Measurements from ENCODE around the gene DENND6A. TPM values are rescaled to one million over a fixed set of nuclear protein-coding genes. Genes with fewer than 3 reads are reported as not detected.

Gene DENND6A
- total RNA-seq, 1 donor from 2014 or later: 21.5 TPM

DNA sequence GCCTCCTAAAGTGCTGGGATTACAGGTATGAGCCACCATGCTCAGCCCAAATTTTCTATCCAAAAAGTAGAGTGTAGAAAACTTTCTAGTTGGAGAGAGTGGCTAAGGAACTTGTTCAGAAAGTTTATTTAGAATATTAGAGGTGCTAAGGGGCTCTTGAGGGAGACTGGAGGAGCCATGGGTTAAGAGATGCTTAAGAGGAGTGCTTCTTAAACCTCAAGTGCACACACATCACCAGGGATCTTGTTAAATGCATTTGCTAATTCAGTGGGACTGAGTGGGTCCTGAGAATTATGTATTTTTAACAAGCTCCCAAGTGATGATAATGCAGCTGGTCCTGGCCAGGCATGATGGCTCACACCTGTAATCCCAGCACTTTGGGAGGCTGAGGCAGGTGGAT lies 33.5 kb upstream of the DENND6A start:
- no peak overlapping the region for H3K27ac Mint-ChIP-seq
- ATAC-seq (ENCODE audit: low read depth) (no peak), DNase-seq (no peak)
- ChIA-PET POLR2A (no interaction called here), CTCF (no interaction called here)
- peaks cover 2% of the 10 kb centered on the region for H3K27me3 Mint-ChIP-seq
- TF ChIP-seq, protein P1, sequence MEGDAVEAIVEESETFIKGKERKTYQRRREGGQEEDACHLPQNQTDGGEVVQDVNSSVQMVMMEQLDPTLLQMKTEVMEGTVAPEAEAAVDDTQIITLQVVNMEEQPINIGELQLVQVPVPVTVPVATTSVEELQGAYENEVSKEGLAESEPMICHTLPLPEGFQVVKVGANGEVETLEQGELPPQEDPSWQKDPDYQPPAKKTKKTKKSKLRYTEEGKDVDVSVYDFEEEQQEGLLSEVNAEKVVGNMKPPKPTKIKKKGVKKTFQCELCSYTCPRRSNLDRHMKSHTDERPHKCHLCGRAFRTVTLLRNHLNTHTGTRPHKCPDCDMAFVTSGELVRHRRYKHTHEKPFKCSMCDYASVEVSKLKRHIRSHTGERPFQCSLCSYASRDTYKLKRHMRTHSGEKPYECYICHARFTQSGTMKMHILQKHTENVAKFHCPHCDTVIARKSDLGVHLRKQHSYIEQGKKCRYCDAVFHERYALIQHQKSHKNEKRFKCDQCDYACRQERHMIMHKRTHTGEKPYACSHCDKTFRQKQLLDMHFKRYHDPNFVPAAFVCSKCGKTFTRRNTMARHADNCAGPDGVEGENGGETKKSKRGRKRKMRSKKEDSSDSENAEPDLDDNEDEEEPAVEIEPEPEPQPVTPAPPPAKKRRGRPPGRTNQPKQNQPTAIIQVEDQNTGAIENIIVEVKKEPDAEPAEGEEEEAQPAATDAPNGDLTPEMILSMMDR (IDR thresholded peaks at IDR 0.05): no peak
- no peaks in the 10 kb centered on the region for H3K36me3 Mint-ChIP-seq (ENCODE audit: low read depth)
- H3K4me3 Mint-ChIP-seq: no peak overlapping the region
- intact Hi-C loops (cut with micrococcal nuclease): no loop called here
- H3K9me3 Mint-ChIP-seq: no peaks in the 10 kb centered on the region
- H3K4me1 Mint-ChIP-seq: no peaks in the 10 kb centered on the region

DNA sequence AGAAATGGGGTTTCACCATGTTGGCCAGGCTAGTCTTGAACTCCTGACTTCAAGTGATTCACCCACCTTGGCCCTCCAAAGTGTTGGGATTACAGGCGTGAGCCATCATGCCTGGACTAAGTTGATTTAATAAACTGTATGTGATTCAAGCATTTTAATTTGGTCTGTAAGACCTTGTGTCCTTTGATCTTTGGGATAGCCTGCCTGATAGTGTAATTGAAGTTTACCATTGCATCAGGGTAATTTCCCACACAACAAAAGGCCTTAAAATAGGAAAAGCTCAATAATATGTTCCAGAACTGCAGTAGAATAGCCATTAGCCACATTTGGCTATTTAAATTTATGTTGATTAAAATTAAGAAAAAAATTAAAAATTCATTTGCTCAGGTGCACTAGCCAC lies 25.2 kb upstream of the DENND6A start:
- CTCF ChIA-PET: no interaction called here
- Mint-ChIP-seq H3K4me1 (no peaks in the 10 kb centered on the region), H3K27ac (no peak overlapping the region), H3K9me3 (no peaks in the 10 kb centered on the region), H3K27me3 (peaks cover 2% of the 10 kb centered on the region), H3K36me3 (ENCODE audit: low read depth) (no peaks in the 10 kb centered on the region), H3K4me3 (no peak overlapping the region)
- no peak for DNase-seq
- TF ChIP-seq, protein P1 (IDR thresholded peaks at IDR 0.05): no peak
- ATAC-seq (ENCODE audit: low read depth): no peak
- intact Hi-C loops (cut with micrococcal nuclease): no loop called here
- POLR2A ChIA-PET: no interaction called here

DNA sequence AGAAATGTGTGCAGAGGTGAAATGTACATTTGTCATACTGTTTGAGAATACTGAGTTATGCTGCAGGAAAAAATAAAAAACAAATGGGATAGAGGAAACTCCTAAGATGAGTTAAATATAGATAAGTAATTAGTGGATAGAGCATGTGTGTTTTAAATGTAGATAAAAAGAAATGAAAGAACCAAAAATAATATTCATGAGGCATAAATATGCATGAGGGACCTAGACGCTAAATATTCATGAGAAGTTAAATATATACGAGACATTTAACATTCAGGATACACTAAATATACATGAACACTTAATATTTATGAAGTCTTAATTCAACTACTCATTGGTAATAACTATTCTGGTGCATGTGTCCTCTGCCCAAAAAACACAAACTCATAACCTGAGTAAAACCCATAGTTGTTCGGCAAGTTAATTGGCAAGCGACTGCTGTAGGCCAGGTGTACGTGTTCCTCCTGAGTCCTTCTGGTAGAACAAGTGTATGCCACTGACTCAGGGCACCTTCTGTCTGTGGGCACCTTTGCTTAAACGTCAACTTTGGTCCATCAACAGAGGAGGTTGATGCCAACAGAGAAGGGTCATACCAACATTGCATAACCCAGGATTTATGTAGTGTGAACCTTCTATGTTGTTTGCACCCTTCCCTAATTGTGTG lies 24.5 kb upstream of the DENND6A start:
- CTCF ChIA-PET: no interaction called here
- no peaks in the 10 kb centered on the region for H3K36me3 Mint-ChIP-seq (ENCODE audit: low read depth)

DNA sequence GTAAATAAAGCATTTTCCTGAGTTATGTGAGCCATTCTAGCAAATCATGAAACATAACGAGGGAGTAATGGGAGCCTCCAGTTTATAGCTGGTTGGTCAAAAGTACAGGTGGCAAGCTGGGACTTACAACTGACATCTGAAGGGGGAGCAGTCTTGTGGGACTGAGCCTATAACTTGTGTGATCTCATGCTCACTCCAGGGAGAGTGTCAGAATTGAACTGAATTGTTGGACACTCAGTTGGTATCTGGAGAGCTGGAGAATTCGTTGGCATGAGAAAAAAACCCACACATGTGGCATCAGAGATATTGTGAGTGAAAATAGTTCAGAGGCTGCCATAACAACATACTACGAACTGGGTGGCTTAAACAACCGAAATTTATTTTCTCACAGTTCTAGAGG lies 22.8 kb upstream of the DENND6A start:
- no peaks in the 10 kb centered on the region for H3K36me3 Mint-ChIP-seq (ENCODE audit: low read depth)
- H3K4me1 Mint-ChIP-seq: no peaks in the 10 kb centered on the region
- CTCF ChIA-PET: no interaction called here
- H3K27ac Mint-ChIP-seq: no peak overlapping the region
- intact Hi-C loops (cut with micrococcal nuclease): no loop called here
- no peak overlapping the region for H3K4me3 Mint-ChIP-seq
- TF ChIP-seq, protein P1 (IDR thresholded peaks at IDR 0.05): no peak
- H3K27me3 Mint-ChIP-seq: no peaks in the 10 kb centered on the region
- DNase-seq (no peak), ATAC-seq (ENCODE audit: low read depth) (no peak)
- POLR2A ChIA-PET: no interaction called here
- H3K9me3 Mint-ChIP-seq: no peaks in the 10 kb centered on the region

More for the DNA sequence above, 24.5 kb upstream of the DENND6A start:
- no peaks in the 10 kb centered on the region for H3K4me1 Mint-ChIP-seq
- peaks cover 2% of the 10 kb centered on the region for H3K27me3 Mint-ChIP-seq
- H3K9me3 Mint-ChIP-seq: no peaks in the 10 kb centered on the region
- no peak for ATAC-seq (ENCODE audit: low read depth)
- H3K4me3 Mint-ChIP-seq: no peak overlapping the region
- intact Hi-C loops (cut with micrococcal nuclease): no loop called here
- DNase-seq: no peak
- POLR2A ChIA-PET: no interaction called here
- TF ChIP-seq, protein P1 (IDR thresholded peaks at IDR 0.05): no peak
- H3K27ac Mint-ChIP-seq: no peak overlapping the region

DNA sequence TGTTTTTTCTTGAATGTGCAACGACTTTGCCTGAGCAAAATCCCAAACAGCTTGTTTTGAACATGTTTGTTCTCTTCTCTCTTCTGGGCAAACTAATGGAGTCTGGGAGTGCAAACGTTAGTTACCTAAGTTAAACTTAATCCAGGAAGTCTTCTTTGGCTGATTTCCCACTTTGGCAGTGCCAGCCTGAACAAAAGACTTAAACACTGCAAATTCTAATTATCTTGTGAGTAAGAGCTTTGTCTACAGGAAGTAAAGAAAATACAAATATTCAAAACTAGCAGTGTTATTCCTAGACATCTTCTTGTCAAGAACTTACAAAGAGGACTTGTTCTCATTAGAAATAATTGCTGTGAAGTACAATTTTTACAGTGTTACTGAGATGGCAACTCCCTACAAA lies 16.7 kb upstream of the DENND6A start:
- POLR2A ChIA-PET: no interaction called here
- H3K27me3 Mint-ChIP-seq: no peaks in the 10 kb centered on the region
- CTCF ChIA-PET: no interaction called here
- H3K4me1 Mint-ChIP-seq: no peaks in the 10 kb centered on the region
- no peaks in the 10 kb centered on the region for H3K36me3 Mint-ChIP-seq (ENCODE audit: low read depth)
- H3K4me3 Mint-ChIP-seq: no peak overlapping the region
- TF ChIP-seq, protein P1 (IDR thresholded peaks at IDR 0.05): no peak
- ATAC-seq (ENCODE audit: low read depth) (no peak), DNase-seq (no peak)
- intact Hi-C loops (cut with micrococcal nuclease): no loop called here
- no peaks in the 10 kb centered on the region for H3K9me3 Mint-ChIP-seq
- H3K27ac Mint-ChIP-seq: no peak overlapping the region
